NCI-H146 (cell line): ENCODE results near the gene MIP.
"Not testable (repeated sequence)": the region's sequence is repeated elsewhere in the genome, so short reads cannot be mapped to it uniquely, and the experiment has no call there.

Experiments
- DNase-seq: peaks from one replicate; lab custom pipeline; 2025; lab: John Stamatoyannopoulos, UW

MIP gene

GRCh38 chr12:56410768-56411167 is 43.7 kb downstream of the MIP start:
- no peak for DNase-seq

GRCh38 chr12:56408799-56409417 is 45.5 kb downstream of the MIP start:
- peak; percentile 18 for DNase-seq

- DNase-seq = not testable (repeated sequence)
Observed at GRCh38 chr12:56404227-56404626, 50.2 kb downstream of the MIP start.

- DNase-seq = not testable (repeated sequence)
Observed at GRCh38 chr12:56401612-56402011, 52.8 kb downstream of the MIP start.

- DNase-seq = not testable (repeated sequence)
Observed at GRCh38 chr12:56401125-56401524, 53.3 kb downstream of the MIP start.
